SH-SY5Y (cell line): Measurements from ENCODE around the gene PRKAG3.

Experiments used
- GATA2 ChIP-seq: IDR thresholded peaks from 2 replicates; pipeline ENCODE4 v1.6.1; 2011; ENCODE audit warnings: mild to moderate bottlenecking, low read depth, low read length
- GATA3 ChIP-seq: IDR thresholded peaks from 2 replicates; pipeline ENCODE4 v1.6.1; 2011; ENCODE audit warnings: low read depth, mild to moderate bottlenecking, low read length, moderate library complexity

DNA sequence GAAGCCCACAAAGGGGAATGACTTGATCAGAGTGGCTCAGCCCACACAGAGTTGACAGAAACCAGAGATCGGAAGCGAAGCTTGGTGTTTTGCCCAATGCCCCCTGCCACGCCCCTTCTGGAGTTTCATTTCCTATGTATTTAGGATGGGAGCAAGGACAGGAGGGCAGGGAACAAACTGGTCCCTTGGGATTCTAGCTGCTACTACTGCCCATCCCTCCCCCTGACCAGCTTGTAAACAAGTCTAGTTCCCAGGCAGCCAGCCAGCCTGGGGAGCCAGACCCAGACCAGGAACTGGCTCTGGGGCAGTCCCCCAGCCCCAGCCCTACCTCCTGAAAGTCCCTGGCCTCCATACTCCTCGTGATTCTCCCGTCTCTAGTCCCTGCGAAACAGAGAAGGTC lies 36.3 kb upstream of the PRKAG3 start:
- no peak for TF ChIP-seq GATA2
- no peak for TF ChIP-seq GATA3
